HepG2 (cell line): ENCODE data around the gene BMX. TPM values are rescaled to one million over a fixed set of nuclear protein-coding genes. Genes with fewer than 3 reads are reported as not detected.

ENCODE experiments used
- CBFB ChIP-seq: sonication (generic); formaldehyde crosslinking; IDR thresholded peaks from 2 replicates; pipeline ENCODE4 v1.4.0; 2020; ENCODE audit warnings: missing genetic modification reagents
- FOXC1 ChIP-seq: sonication (generic); formaldehyde crosslinking; IDR thresholded peaks from 2 replicates; pipeline ENCODE4 v1.8.0; 2022; ENCODE audit warnings: mild to moderate bottlenecking, missing genetic modification reagents, borderline replicate concordance
- KLF9 ChIP-seq: IDR thresholded peaks from 2 replicates; pipeline ENCODE4 v1.6.1; 2016; ENCODE audit warnings: low read depth
- MAZ ChIP-seq, 2 experiments: sonication (generic) in 1 of 2; formaldehyde crosslinking in 1 of 2; IDR thresholded peaks; 2 replicates each; pipeline versions ENCODE4 v1.5.0 to v1.6.1; 2012 to 2020; ENCODE audit warnings: low read depth in 2 of 2, mild to moderate bottlenecking in 2 of 2, borderline replicate concordance in 1 of 2, improper control_type of control experiment in 1 of 2, low read length in 1 of 2, missing genetic modification reagents in 1 of 2, moderate library complexity in 1 of 2
- NCOR1 ChIP-seq: fragments of 200-600 bp; sonication (generic); IDR thresholded peaks from 2 replicates; pipeline ENCODE4 v1.7.0; 2017; ENCODE audit warnings: antibody characterized with exemption, low read length, borderline replicate concordance
- NPAS2 ChIP-seq: sonication (generic); formaldehyde crosslinking; IDR thresholded peaks from 2 replicates; pipeline ENCODE4 v1.8.0; 2022; ENCODE audit warnings: mild to moderate bottlenecking, missing genetic modification reagents, borderline replicate concordance
- PITX1 ChIP-seq: sonication (generic); formaldehyde crosslinking; IDR thresholded peaks from 2 replicates; pipeline ENCODE4 v1.5.1; 2020; ENCODE audit warnings: mild to moderate bottlenecking, missing genetic modification reagents
- RBFOX2 ChIP-seq: fragments of 200-400 bp; formaldehyde crosslinking; IDR thresholded peaks from 2 replicates; pipeline ENCODE4 v1.6.1; 2017; ENCODE audit warnings: low read depth, mild to moderate bottlenecking, low read length
- TARDBP ChIP-seq: sonication (generic); formaldehyde crosslinking; IDR thresholded peaks from 2 replicates; pipeline ENCODE4 v1.8.0; 2022; ENCODE audit warnings: mild to moderate bottlenecking, missing genetic modification reagents
- XRCC5 ChIP-seq: fragments of 200-400 bp; formaldehyde crosslinking; optimal IDR thresholded peaks from 2 replicates; pipeline ENCODE3; 2017; ENCODE audit warnings: mild to moderate bottlenecking, low read length
- ZBTB38 ChIP-seq: sonication (generic); formaldehyde crosslinking; IDR thresholded peaks from 2 replicates; pipeline ENCODE4 v1.5.1; 2020; ENCODE audit warnings: mild to moderate bottlenecking, missing genetic modification reagents
- ZNF556 ChIP-seq: sonication (generic); formaldehyde crosslinking; IDR thresholded peaks from 2 replicates; pipeline ENCODE4 v1.4.0; 2020; ENCODE audit warnings: mild to moderate bottlenecking, missing genetic modification reagents, borderline replicate concordance
- ZNF670 ChIP-seq: sonication (generic); formaldehyde crosslinking; IDR thresholded peaks from 2 replicates; pipeline ENCODE4 v1.8.0; 2022; ENCODE audit warnings: mild to moderate bottlenecking, missing genetic modification reagents, borderline replicate concordance
- ZNF720 ChIP-seq: sonication (generic); formaldehyde crosslinking; IDR thresholded peaks from 2 replicates; pipeline ENCODE4 v1.4.0; 2020; ENCODE audit warnings: missing genetic modification reagents
- ZNF724P ChIP-seq: sonication (generic); formaldehyde crosslinking; IDR thresholded peaks from 2 replicates; pipeline ENCODE4 v1.8.0; 2022; ENCODE audit warnings: missing genetic modification reagents, borderline replicate concordance
- polyA plus RNA-seq, 8 experiments: library from polyadenylated mRNA; depleted of rRNA in 3 of 8; stranded (reverse) in 7 of 8; unstranded in 1 of 8; fragments of >200 nt; fragmentation: Illumina TruSeq in 4 of 8; extraction: Trizol in 4 of 8; gene quantifications; 2 replicates each; pipeline versions ENCODE4 v1.2.1 to v1.2.3, GENCODE V29; 2011 to 2016; ENCODE audit warnings: low read depth in 4 of 8, missing spikeins in 1 of 8, mixed read lengths in 1 of 8; ENCODE audit not compliant: insufficient read depth in 1 of 8
- total RNA-seq, 5 experiments: library from RNA; depleted of rRNA; stranded (reverse); fragments of >200 nt; fragmentation: Illumina TruSeq; extraction: Trizol; gene quantifications; 2 replicates each; pipeline ENCODE4 v1.2.3, GENCODE V29; 2016; ENCODE audit warnings: low read depth in 1 of 5
- TF ChIP-seq, protein P1 (sequence below): sonication (generic); formaldehyde crosslinking; IDR thresholded peaks from 2 replicates; pipeline ENCODE4 v1.4.0; 2020; ENCODE audit warnings: missing genetic modification reagents, borderline replicate concordance
- TF ChIP-seq, protein P2 (sequence below): IDR thresholded peaks from 2 replicates; pipeline ENCODE4 v1.6.1; 2016; ENCODE audit warnings: missing compliant biosample characterization, missing genetic modification reagents, borderline replicate concordance
- TF ChIP-seq, protein P3 (sequence below): sonication (generic); formaldehyde crosslinking; IDR thresholded peaks from 2 replicates; pipeline ENCODE4 v1.4.0; 2020; ENCODE audit warnings: mild to moderate bottlenecking, missing genetic modification reagents
- TF ChIP-seq, protein P4 (sequence below): IDR thresholded peaks from 2 replicates; pipeline ENCODE4 v1.6.1; 2012; ENCODE audit warnings: inconsistent platforms
- TF ChIP-seq, protein P5 (sequence below): IDR thresholded peaks from 2 replicates; pipeline ENCODE4 v1.6.1; 2016; ENCODE audit warnings: missing genetic modification reagents, missing compliant biosample characterization

Gene BMX
- total and polyA plus RNA-seq, 2 of the 13 experiments (the other 11 are each of a cell fraction or from before 2014, with no cell fraction given), result not detected

DNA sequence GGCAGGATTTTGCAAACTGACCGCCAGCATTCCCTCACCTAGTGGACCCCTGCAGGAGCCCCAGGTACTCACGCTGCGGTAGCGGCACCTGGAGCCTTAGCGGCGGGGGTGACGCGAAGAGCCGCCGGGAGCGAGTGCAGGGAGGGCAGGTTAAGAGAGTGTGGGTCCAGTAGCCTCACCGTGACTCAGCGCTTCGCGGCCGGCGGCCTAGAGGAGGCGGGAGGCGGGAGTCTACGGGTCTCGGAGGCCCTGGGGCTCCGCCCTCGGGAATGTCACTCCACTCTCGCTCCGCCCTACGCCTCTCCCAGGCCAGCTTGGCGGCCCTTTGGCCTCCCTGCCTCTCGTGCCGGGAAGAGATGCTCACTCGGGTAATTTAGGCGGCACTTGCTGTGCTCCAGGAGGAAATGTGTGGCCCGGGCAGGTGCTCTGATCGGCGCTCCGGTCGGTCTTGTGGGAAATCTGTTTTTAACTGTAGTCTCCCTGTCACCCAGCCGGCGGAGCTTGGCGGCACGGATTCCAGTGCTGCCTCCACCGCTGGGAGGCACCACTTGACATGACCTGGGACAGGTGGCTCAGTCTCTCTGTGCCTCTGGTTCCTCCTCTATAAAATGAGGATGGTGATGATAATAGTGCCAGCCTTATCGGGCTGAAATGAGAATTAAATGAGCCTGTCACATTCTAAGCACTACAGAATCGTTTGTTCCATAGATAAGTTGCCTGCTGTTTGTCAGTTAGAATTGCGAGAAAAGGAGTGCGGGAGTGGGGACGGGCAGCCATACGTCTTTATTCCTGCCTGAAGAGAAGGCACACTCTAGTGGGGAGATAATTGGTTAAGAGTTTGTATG, 7.3 kb upstream of the BMX start, which contains the start of gene PIR (continued):
- no peak for TF ChIP-seq ZNF670 (CRISPR knock-in tag)
- peak; percentile 32 for TF ChIP-seq XRCC5
- no peak for TF ChIP-seq NCOR1
- TF ChIP-seq CBFB, result no peak
- peak; percentile 17; the same call in 1 of the 2 replicates for TF ChIP-seq FOXC1 (CRISPR knock-in tag)
- no peak for TF ChIP-seq ZBTB38
- no peak for TF ChIP-seq NPAS2 (CRISPR knock-in tag)
- TF ChIP-seq TARDBP, result peak; percentile 41; the same call in 1 of the 2 replicates
- TF ChIP-seq MAZ (IDR thresholded peaks at IDR 0.05; ENCODE audit: borderline replicate concordance, low read depth, low read length), result no peak
- peak; percentile 38; the same call in 1 of the 2 replicates for TF ChIP-seq MAZ (CRISPR knock-in tag; IDR thresholded peaks at IDR 0.05; ENCODE audit: low read depth)
- TF ChIP-seq PITX1 (CRISPR knock-in tag), result no peak
- TF ChIP-seq, protein P1, sequence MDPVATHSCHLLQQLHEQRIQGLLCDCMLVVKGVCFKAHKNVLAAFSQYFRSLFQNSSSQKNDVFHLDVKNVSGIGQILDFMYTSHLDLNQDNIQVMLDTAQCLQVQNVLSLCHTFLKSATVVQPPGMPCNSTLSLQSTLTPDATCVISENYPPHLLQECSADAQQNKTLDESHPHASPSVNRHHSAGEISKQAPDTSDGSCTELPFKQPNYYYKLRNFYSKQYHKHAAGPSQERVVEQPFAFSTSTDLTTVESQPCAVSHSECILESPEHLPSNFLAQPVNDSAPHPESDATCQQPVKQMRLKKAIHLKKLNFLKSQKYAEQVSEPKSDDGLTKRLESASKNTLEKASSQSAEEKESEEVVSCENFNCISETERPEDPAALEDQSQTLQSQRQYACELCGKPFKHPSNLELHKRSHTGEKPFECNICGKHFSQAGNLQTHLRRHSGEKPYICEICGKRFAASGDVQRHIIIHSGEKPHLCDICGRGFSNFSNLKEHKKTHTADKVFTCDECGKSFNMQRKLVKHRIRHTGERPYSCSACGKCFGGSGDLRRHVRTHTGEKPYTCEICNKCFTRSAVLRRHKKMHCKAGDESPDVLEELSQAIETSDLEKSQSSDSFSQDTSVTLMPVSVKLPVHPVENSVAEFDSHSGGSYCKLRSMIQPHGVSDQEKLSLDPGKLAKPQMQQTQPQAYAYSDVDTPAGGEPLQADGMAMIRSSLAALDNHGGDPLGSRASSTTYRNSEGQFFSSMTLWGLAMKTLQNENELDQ, result no peak
- TF ChIP-seq RBFOX2, result peak; percentile 65
- TF ChIP-seq, protein P2, sequence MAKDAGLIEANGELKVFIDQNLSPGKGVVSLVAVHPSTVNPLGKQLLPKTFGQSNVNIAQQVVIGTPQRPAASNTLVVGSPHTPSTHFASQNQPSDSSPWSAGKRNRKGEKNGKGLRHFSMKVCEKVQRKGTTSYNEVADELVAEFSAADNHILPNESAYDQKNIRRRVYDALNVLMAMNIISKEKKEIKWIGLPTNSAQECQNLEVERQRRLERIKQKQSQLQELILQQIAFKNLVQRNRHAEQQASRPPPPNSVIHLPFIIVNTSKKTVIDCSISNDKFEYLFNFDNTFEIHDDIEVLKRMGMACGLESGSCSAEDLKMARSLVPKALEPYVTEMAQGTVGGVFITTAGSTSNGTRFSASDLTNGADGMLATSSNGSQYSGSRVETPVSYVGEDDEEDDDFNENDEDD, result peak; percentile 41; the same call in 1 of the 2 replicates
- no peak for TF ChIP-seq ZNF720
- TF ChIP-seq ZNF724P (CRISPR knock-in tag), result no peak
- TF ChIP-seq, protein P3, sequence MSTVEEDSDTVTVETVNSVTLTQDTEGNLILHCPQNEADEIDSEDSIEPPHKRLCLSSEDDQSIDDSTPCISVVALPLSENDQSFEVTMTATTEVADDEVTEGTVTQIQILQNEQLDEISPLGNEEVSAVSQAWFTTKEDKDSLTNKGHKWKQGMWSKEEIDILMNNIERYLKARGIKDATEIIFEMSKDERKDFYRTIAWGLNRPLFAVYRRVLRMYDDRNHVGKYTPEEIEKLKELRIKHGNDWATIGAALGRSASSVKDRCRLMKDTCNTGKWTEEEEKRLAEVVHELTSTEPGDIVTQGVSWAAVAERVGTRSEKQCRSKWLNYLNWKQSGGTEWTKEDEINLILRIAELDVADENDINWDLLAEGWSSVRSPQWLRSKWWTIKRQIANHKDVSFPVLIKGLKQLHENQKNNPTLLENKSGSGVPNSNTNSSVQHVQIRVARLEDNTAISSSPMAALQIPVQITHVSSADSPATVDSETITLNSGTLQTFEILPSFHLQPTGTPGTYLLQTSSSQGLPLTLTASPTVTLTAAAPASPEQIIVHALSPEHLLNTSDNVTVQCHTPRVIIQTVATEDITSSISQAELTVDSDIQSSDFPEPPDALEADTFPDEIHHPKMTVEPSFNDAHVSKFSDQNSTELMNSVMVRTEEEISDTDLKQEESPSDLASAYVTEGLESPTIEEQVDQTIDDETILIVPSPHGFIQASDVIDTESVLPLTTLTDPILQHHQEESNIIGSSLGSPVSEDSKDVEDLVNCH (CRISPR knock-in tag), result no peak
- TF ChIP-seq KLF9, result no peak
- TF ChIP-seq, protein P4, sequence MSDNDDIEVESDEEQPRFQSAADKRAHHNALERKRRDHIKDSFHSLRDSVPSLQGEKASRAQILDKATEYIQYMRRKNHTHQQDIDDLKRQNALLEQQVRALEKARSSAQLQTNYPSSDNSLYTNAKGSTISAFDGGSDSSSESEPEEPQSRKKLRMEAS, result peak; percentile 22
- TF ChIP-seq, protein P5, sequence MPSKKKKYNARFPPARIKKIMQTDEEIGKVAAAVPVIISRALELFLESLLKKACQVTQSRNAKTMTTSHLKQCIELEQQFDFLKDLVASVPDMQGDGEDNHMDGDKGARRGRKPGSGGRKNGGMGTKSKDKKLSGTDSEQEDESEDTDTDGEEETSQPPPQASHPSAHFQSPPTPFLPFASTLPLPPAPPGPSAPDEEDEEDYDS (CRISPR knock-in tag), result peak; percentile 37
- TF ChIP-seq ZNF556 (CRISPR knock-in tag), result peak; percentile 82; the same call in 1 of the 2 replicates
